Osteoblast (primary cell): ENCODE data around the gene SCN9A. TPM values are rescaled to one million over a fixed set of nuclear protein-coding genes. Genes with fewer than 3 reads are reported as not detected.

Source experiments
- DNase-seq: peaks from one replicate; pipeline ENCODE4 v3.0.0; 2011; ENCODE audit warnings: low spot score, mixed read lengths; ENCODE audit not compliant: insufficient read length; ENCODE audit errors: missing footprints
- H2AFZ ChIP-seq: 2 replicates; pipeline ENCODE4 v1.6.0; 2011; ENCODE audit warnings: mild to moderate bottlenecking, low read length
- H3K27ac ChIP-seq: 2 replicates; pipeline ENCODE4 v1.5.1; 2011; ENCODE audit warnings: mild to moderate bottlenecking, low read depth, low read length, moderate library complexity
- H3K27me3 ChIP-seq: 2 replicates; pipeline ENCODE4 v1.6.0; 2012; ENCODE audit warnings: mild to moderate bottlenecking, control low read depth, inconsistent platforms, low read length, moderate library complexity; ENCODE audit not compliant: insufficient read depth
- H3K36me3 ChIP-seq: 2 replicates; pipeline ENCODE4 v1.5.1; 2011; ENCODE audit warnings: mild to moderate bottlenecking, low read length, control low read depth, moderate library complexity; ENCODE audit not compliant: insufficient read depth
- H3K4me1 ChIP-seq: 2 replicates; pipeline ENCODE4 v1.5.1; 2011; ENCODE audit warnings: mild to moderate bottlenecking, low read length, control low read depth, moderate library complexity; ENCODE audit not compliant: insufficient read depth
- H3K4me2 ChIP-seq: 2 replicates; pipeline ENCODE4 v1.6.0; 2011; ENCODE audit warnings: mild to moderate bottlenecking, low read length; ENCODE audit not compliant: insufficient read depth
- H3K4me3 ChIP-seq: fragments of 200-600 bp; sonication (generic); 3 replicates; pipeline ENCODE4 v1.5.1; 2012; ENCODE audit warnings: mild to moderate bottlenecking, low read length, inconsistent platforms; ENCODE audit not compliant: insufficient read depth
- H3K79me2 ChIP-seq: 2 replicates; pipeline ENCODE4 v1.6.0; 2012; ENCODE audit warnings: mild to moderate bottlenecking, low read length, control low read depth, inconsistent platforms; ENCODE audit not compliant: insufficient read depth
- H3K9me3 ChIP-seq: 2 replicates; pipeline ENCODE4 v1.5.1; 2011; ENCODE audit warnings: low read depth, low read length, control low read depth
- H4K20me1 ChIP-seq: 2 replicates; pipeline ENCODE4 v1.6.0; 2012; ENCODE audit warnings: mild to moderate bottlenecking, low read length, control low read depth; ENCODE audit not compliant: insufficient read depth
- CTCF ChIP-seq: IDR thresholded peaks from 2 replicates; pipeline ENCODE4 v1.5.1; 2011; ENCODE audit warnings: mild to moderate bottlenecking, low read depth, low read length, moderate library complexity; ENCODE audit errors: extremely low read depth
- total RNA-seq: library from RNA; depleted of rRNA; stranded (reverse); fragments of >200 nt; gene quantifications from 2 replicates; pipeline ENCODE4 v1.2.3, GENCODE V29; 2012

The SCN9A gene
- total RNA-seq, 1 donor: 1.8 TPM

GRCh38 chr2:166163775-166164174, 212.0 kb downstream of the SCN9A start:
- H3K4me3 ChIP-seq: no peak overlapping the region
- H3K4me1 ChIP-seq: no peaks in the 10 kb centered on the region
- H3K79me2 ChIP-seq: no peaks in the 10 kb centered on the region
- no peaks in the 10 kb centered on the region for H3K36me3 ChIP-seq
- no peak overlapping the region for H3K4me2 ChIP-seq
- H4K20me1 ChIP-seq: no peaks in the 10 kb centered on the region
- H3K27ac ChIP-seq: no peak overlapping the region
- H2AFZ ChIP-seq: no peak overlapping the region
- H3K9me3 ChIP-seq: no peaks in the 10 kb centered on the region
- no peaks in the 10 kb centered on the region for H3K27me3 ChIP-seq
- DNase-seq: no peak
- TF ChIP-seq CTCF: no peak

GRCh38 chr2:166158546-166158945, 217.2 kb downstream of the SCN9A start:
- Histone ChIP-seq H3K27me3 (no peaks in the 10 kb centered on the region), H4K20me1 (no peaks in the 10 kb centered on the region), H3K36me3 (no peaks in the 10 kb centered on the region), H3K79me2 (no peaks in the 10 kb centered on the region), H3K4me1 (no peaks in the 10 kb centered on the region), H3K4me3 (no peak overlapping the region), H2AFZ (no peak overlapping the region), H3K4me2 (no peak overlapping the region), H3K9me3 (no peaks in the 10 kb centered on the region), H3K27ac (no peak overlapping the region)
- no peak for TF ChIP-seq CTCF
- no peak for DNase-seq

DNA sequence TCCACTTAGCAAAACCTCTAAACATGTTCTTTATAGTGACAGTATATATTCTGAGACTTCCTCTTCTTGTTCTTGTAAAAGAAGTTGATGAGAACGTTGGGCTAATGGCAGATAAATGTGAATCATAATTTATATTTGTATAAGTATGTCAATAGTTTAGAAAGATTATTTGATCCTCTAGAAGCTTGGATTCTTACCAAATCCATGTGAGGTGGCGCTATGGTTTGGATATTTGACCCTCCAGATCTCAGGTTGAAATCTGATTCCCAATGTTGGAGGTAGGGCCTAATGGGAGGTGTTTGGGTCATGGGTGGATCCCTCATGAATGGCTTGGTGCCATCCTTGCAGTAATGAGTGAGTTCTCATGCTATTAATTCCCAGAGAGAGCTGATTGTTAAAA, 218.2 kb downstream of the SCN9A start:
- Histone ChIP-seq H3K27ac (no peak overlapping the region), H3K4me2 (no peak overlapping the region), H2AFZ (no peak overlapping the region), H4K20me1 (no peaks in the 10 kb centered on the region), H3K36me3 (no peaks in the 10 kb centered on the region), H3K4me3 (no peak overlapping the region), H3K27me3 (no peaks in the 10 kb centered on the region), H3K79me2 (no peaks in the 10 kb centered on the region), H3K4me1 (no peaks in the 10 kb centered on the region), H3K9me3 (no peaks in the 10 kb centered on the region)
- no peak for DNase-seq
- no peak for TF ChIP-seq CTCF

DNA sequence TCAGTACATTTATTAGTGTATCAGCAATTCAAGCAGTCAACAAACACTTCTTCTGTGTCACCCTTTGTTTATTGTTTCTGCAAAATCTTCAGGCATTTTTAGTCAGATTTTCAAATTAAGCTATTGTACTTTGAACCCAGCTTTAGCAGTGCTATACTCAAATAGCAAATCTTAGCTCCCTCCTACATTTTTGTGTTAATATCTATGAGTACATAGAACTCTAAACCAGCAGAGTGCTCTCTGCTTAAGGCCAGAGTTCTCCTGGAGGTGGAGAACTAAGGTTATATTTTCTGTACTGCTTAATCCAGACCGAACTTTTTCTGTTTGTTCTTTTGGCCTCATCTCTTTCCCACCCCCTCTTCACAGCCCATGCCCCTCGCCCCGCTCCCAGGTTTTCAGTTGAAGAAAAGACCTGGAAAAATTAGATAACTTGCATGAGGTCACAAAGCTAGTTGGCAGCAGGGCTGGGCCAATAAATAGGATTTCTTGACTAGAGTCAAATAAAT, 218.7 kb downstream of the SCN9A start:
- Histone ChIP-seq H3K4me1 (no peaks in the 10 kb centered on the region), H3K36me3 (no peaks in the 10 kb centered on the region), H4K20me1 (no peaks in the 10 kb centered on the region), H3K4me2 (no peak overlapping the region), H3K4me3 (no peak overlapping the region), H3K27me3 (no peaks in the 10 kb centered on the region), H2AFZ (no peak overlapping the region), H3K79me2 (no peaks in the 10 kb centered on the region), H3K9me3 (no peaks in the 10 kb centered on the region), H3K27ac (no peak overlapping the region)
- TF ChIP-seq CTCF: no peak
- DNase-seq: no peak
